Bronchial epithelial cell (primary cell): Measurements from ENCODE around the gene MS4A8. TPM values are rescaled to one million over a fixed set of nuclear protein-coding genes. Genes with fewer than 3 reads are reported as not detected.
"Not testable (repeated sequence)": the region's sequence is repeated elsewhere in the genome, so short reads cannot be mapped to it uniquely, and the experiment has no call there.

ENCODE experiments used
- DNase-seq: peaks from one replicate; pipeline ENCODE4 v3.0.0-alpha.2; 2010; ENCODE audit warnings: low read depth
- FAIRE-seq: peaks from 2 replicates; lab custom pipeline; 2011; peaks lifted over from hg19 to GRCh38; lab: Jason Lieb, UNC
- H3K27me3 ChIP-seq: 2 replicates; pipeline ENCODE4 v1.5.1; 2011; ENCODE audit warnings: low read length; ENCODE audit not compliant: control insufficient read depth, insufficient read depth
- H3K36me3 ChIP-seq: 2 replicates; pipeline ENCODE4 v1.5.1; 2011; ENCODE audit warnings: low read length; ENCODE audit not compliant: control insufficient read depth, insufficient read depth
- H3K4me3 ChIP-seq: 2 replicates; pipeline ENCODE4 v1.5.1; 2011; ENCODE audit warnings: mild to moderate bottlenecking, low read depth, low read length, control low read depth
- total RNA-seq: library from RNA; depleted of rRNA; stranded (reverse); fragments of >200 nt; gene quantifications from 2 replicates; pipeline ENCODE4 v1.2.1, GENCODE V29; 2014
- TF ChIP-seq, protein P1 (sequence below): IDR thresholded peaks from 2 replicates; pipeline ENCODE4 v1.5.1; 2011; ENCODE audit warnings: mild to moderate bottlenecking, moderate library complexity, low read length, control low read depth, inconsistent platforms; ENCODE audit not compliant: insufficient read depth, severe bottlenecking

The MS4A8 gene
- total RNA-seq, 1 donor from 2014 or later: not detected

GRCh38 chr11:60680455-60681119 is 18.8 kb upstream of the MS4A8 start:
- no peak for FAIRE-seq
- no peak for DNase-seq
- Histone ChIP-seq H3K36me3 (no peaks in the 10 kb centered on the region), H3K4me3 (no peak overlapping the region), H3K27me3 (no peaks in the 10 kb centered on the region)
- TF ChIP-seq, protein P1, sequence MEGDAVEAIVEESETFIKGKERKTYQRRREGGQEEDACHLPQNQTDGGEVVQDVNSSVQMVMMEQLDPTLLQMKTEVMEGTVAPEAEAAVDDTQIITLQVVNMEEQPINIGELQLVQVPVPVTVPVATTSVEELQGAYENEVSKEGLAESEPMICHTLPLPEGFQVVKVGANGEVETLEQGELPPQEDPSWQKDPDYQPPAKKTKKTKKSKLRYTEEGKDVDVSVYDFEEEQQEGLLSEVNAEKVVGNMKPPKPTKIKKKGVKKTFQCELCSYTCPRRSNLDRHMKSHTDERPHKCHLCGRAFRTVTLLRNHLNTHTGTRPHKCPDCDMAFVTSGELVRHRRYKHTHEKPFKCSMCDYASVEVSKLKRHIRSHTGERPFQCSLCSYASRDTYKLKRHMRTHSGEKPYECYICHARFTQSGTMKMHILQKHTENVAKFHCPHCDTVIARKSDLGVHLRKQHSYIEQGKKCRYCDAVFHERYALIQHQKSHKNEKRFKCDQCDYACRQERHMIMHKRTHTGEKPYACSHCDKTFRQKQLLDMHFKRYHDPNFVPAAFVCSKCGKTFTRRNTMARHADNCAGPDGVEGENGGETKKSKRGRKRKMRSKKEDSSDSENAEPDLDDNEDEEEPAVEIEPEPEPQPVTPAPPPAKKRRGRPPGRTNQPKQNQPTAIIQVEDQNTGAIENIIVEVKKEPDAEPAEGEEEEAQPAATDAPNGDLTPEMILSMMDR: no peak

- H3K27me3 ChIP-seq, FAIRE-seq, H3K4me3 ChIP-seq, H3K36me3 ChIP-seq, DNase-seq: not testable (repeated sequence)
Measured at GRCh38 chr11:60684541-60684848, 14.9 kb upstream of the MS4A8 start.

DNA sequence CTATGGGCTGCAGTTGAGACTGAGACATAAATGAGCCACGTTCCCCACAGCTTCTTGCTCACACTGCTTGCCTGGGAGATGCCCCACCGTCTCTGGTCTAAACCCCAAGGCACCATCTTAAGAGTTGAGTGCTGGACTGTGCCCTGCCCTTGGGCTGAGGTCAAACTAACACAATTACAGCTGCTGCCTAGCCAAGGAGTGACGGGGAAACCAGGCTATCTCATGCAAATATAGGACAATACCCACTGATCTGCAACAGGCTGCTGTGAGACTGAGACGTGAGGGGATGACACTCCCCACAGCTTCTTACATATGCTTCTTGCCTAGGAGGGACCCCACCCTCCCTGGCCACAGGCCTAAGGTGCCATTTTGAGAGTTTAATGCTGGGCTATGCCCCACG is 7.8 kb upstream of the MS4A8 start:
- H3K4me3 ChIP-seq: no peak overlapping the region
- no peak for DNase-seq
- no peaks in the 10 kb centered on the region for H3K36me3 ChIP-seq
- TF ChIP-seq, protein P1: no peak
- no peak for FAIRE-seq
- H3K27me3 ChIP-seq: no peaks in the 10 kb centered on the region

GRCh38 chr11:60699936-60700335 is 524 bp downstream of the MS4A8 start:
- H3K27me3 ChIP-seq: no peaks in the 10 kb centered on the region
- TF ChIP-seq, protein P1: no peak
- no peaks in the 10 kb centered on the region for H3K36me3 ChIP-seq
- H3K4me3 ChIP-seq: no peak overlapping the region
- no peak for FAIRE-seq
- no peak for DNase-seq

- Histone ChIP-seq H3K36me3 (no peaks in the 10 kb centered on the region), H3K27me3 (no peaks in the 10 kb centered on the region), H3K4me3 (no peak overlapping the region)
- TF ChIP-seq, protein P1: peak; percentile 21
- no peak for FAIRE-seq
- DNase-seq: peak; percentile 21
Measured at GRCh38 chr11:60700689-60701468, 1.5 kb downstream of the MS4A8 start.

DNA sequence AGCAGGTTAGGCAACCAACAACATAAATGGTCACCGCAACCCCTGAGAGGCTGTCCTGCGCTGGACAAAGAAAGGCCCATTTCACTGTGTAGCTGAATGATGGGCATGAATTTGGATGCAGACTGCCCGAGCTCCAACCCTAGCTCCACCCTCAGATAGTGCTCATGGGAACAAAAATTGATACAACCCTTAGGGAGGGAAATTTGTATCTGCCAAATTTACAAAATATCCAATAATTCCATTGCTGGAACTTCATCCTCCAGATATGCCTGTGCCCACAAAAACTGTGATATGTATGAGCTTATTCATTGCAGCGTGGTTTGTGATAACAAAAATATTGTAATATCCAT is 2.0 kb downstream of the MS4A8 start:
- FAIRE-seq: no peak
- DNase-seq: no peak
- no peaks in the 10 kb centered on the region for H3K27me3 ChIP-seq
- TF ChIP-seq, protein P1: no peak
- no peaks in the 10 kb centered on the region for H3K36me3 ChIP-seq
- H3K4me3 ChIP-seq: no peak overlapping the region
